ENCODE data around the gene SLC35F4. TPM values are rescaled to one million over a fixed set of nuclear protein-coding genes. Genes with fewer than 3 reads are reported as not detected.

The SLC35F4 gene
- total RNA-seq, 1 donor from 2014 or later: not detected

GRCh38 chr14:57637901-57638300 lies 228.0 kb downstream of the SLC35F4 start:
- H3K9me3 ChIP-seq: no peaks in the 10 kb centered on the region
- intact Hi-C loops (cut with DNase I): no loop called here

DNA sequence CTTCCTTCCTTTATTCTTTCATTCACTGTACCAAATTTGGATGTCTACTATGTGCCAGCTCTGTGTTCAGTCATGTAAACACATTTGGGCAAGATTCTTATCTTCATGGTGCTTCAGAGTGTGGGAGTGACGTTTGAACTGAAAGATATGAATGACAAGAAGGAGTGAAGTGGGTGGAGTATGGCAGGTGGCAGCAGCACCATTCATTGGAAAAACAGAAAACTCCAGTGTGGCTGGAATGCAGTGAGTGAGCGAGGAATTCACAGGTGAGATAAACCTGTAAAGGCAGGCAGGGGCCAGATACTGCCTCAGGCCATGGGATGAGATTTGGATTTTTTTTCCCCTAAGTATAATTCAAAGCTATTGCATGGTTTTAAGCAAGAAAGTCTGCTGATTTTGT lies 231.6 kb downstream of the SLC35F4 start:
- Histone ChIP-seq H3K27ac (no peak overlapping the region), H3K4me3 (no peak overlapping the region), H3K9me3 (no peaks in the 10 kb centered on the region), H3K4me1 (no peaks in the 10 kb centered on the region), H3K27me3 (no peaks in the 10 kb centered on the region), H3K36me3 (no peaks in the 10 kb centered on the region)
- DNase-seq (ENCODE audit: extremely low spot score in 2 of 2): no peak
- TF ChIP-seq POLR2AphosphoS5 (IDR thresholded peaks at IDR 0.05; ENCODE audit: insufficient read depth in 1 of 2, low read depth in 1 of 2) (no peak), POLR2A (IDR thresholded peaks at IDR 0.05) (no peak), CTCF (IDR thresholded peaks at IDR 0.05) (no peak)
- intact Hi-C loops (cut with DNase I): no loop called here

More at GRCh38 chr14:57637901-57638300, 228.0 kb downstream of the SLC35F4 start:
- Histone ChIP-seq H3K36me3 (no peaks in the 10 kb centered on the region), H3K4me1 (no peaks in the 10 kb centered on the region), H3K27me3 (no peaks in the 10 kb centered on the region), H3K4me3 (no peak overlapping the region), H3K27ac (no peak overlapping the region)
- no peak for DNase-seq (ENCODE audit: extremely low spot score in 2 of 2)
- TF ChIP-seq POLR2AphosphoS5 (IDR thresholded peaks at IDR 0.05; ENCODE audit: insufficient read depth in 1 of 2, low read depth in 1 of 2) (no peak), CTCF (IDR thresholded peaks at IDR 0.05) (no peak), POLR2A (IDR thresholded peaks at IDR 0.05) (no peak)

GRCh38 chr14:57632649-57633048 lies 233.2 kb downstream of the SLC35F4 start:
- TF ChIP-seq CTCF (IDR thresholded peaks at IDR 0.05) (no peak), POLR2A (IDR thresholded peaks at IDR 0.05) (no peak), POLR2AphosphoS5 (IDR thresholded peaks at IDR 0.05; ENCODE audit: insufficient read depth in 1 of 2, low read depth in 1 of 2) (no peak)
- H3K4me1 ChIP-seq: no peaks in the 10 kb centered on the region

GRCh38 chr14:57617510-57617909 lies 248.4 kb downstream of the SLC35F4 start:
- DNase-seq (ENCODE audit: extremely low spot score in 2 of 2): no peak
- TF ChIP-seq POLR2A (IDR thresholded peaks at IDR 0.05): no peak
- no peak for TF ChIP-seq POLR2AphosphoS5 (IDR thresholded peaks at IDR 0.05; ENCODE audit: insufficient read depth in 1 of 2, low read depth in 1 of 2)
- TF ChIP-seq CTCF (IDR thresholded peaks at IDR 0.05): no peak
- Histone ChIP-seq H3K27me3 (no peaks in the 10 kb centered on the region), H3K4me3 (no peak overlapping the region), H3K36me3 (no peaks in the 10 kb centered on the region), H3K4me1 (no peaks in the 10 kb centered on the region), H3K9me3 (no peaks in the 10 kb centered on the region), H3K27ac (no peak overlapping the region)
- intact Hi-C loops (cut with DNase I): no loop called here

More at GRCh38 chr14:57632649-57633048, 233.2 kb downstream of the SLC35F4 start:
- intact Hi-C loops (cut with DNase I): no loop called here
- no peak overlapping the region for H3K4me3 ChIP-seq
- DNase-seq (ENCODE audit: extremely low spot score in 2 of 2): no peak
- no peak overlapping the region for H3K27ac ChIP-seq
- H3K27me3 ChIP-seq: no peaks in the 10 kb centered on the region
- no peaks in the 10 kb centered on the region for H3K36me3 ChIP-seq
- H3K9me3 ChIP-seq: no peaks in the 10 kb centered on the region

DNA sequence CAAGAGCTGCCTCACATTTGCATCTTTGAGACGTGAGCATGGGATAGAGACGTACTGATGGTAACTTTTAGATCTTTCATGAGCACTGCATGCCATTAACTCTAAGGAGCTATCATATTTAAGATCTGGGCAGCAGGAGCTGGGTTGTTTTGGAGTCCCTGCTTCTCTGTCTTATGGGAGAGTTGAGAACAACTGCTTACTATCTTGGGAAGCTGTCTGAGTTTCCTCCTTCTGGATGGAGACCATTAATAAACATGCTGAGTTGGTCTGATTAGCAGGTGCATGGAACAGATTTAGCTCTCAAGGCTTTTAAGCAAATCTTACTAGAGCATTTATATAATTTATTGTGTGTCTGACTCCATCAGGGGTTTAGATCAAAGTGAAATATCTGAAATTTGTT lies 252.9 kb downstream of the SLC35F4 start:
- Histone ChIP-seq H3K9me3 (no peaks in the 10 kb centered on the region), H3K36me3 (no peaks in the 10 kb centered on the region), H3K4me1 (no peaks in the 10 kb centered on the region), H3K4me3 (no peak overlapping the region), H3K27me3 (no peaks in the 10 kb centered on the region), H3K27ac (no peak overlapping the region)
- intact Hi-C loops (cut with DNase I): no loop called here
- TF ChIP-seq POLR2AphosphoS5 (IDR thresholded peaks at IDR 0.05; ENCODE audit: insufficient read depth in 1 of 2, low read depth in 1 of 2): no peak
- no peak for TF ChIP-seq CTCF (IDR thresholded peaks at IDR 0.05)
- no peak for TF ChIP-seq POLR2A (IDR thresholded peaks at IDR 0.05)
- DNase-seq (ENCODE audit: extremely low spot score in 2 of 2): no peak

Data from vagina (tissue), 2 donors.